Hematopoietic multipotent progenitor cell (in vitro differentiated cells): Measurements from ENCODE around the gene MIDN. TPM values are rescaled to one million over a fixed set of nuclear protein-coding genes. Genes with fewer than 3 reads are reported as not detected.

Experiments
- DNase-seq, 3 donors: peaks; one replicate each; pipeline ENCODE4 v3.0.0-alpha.2; 2011 to 2015; ENCODE audit warnings: low read depth in 2 of 3, low spot score in 2 of 3
- total RNA-seq: library from RNA; depleted of rRNA; stranded (reverse); fragments of >200 nt; gene quantifications from one replicate; pipeline ENCODE4 v1.2.3, GENCODE V29; 2012

Gene MIDN
- total RNA-seq, 1 donor: 64.9 TPM

- DNase-seq: no peak
Observed at GRCh38 chr19:1256646-1257474, 8.5 kb downstream of the MIDN start.

DNA sequence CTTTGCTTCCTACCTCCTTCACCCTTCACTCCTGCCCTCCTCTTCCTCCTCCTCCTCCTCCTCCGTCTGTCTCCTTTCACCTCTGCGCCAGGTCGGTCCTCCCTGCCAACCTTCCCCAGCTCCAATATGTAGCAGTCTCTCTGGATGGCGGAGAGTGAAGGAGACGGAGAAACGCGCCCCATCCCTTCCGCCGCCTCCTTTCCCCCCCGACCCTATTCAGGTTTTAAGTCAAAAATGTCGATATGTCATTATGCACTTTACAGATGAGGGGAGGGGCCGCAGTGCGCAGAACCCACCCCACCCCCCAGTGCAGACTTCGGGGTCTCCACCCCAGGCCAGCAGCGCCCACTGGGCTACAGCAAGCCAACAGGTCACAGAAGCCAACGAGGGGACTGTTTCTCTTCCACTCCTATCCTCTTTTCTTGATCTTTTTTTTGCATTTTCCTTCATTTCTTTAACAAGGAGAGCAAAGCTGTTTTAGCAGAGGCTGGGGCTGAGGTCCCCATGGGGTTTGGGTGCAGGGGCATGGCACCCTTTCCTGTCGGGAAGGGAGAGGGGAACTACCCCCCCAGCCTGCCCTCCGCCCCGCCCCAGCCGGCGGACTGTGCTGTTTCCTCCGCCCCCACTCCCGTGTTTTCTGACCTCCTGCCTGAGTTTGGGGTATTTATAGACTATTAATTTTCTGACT, 9.2 kb downstream of the MIDN start:
- no peak for DNase-seq

DNA sequence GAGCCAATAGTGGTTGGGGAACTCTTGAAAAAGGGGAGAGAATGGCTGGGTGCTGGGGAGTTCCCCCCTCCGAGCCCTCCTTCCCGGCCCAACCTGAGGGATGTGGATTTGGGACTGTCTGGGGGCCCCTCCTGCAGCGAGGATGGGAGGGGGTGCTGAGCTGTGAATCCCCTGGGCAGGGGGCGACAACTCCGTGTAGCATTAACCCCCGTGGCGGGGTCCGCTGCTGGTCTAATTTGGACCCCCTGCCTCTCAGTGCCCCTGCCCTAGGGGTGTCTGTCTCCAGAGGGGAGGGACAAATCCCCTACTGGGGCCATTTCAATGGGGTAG, 9.7 kb downstream of the MIDN start:
- DNase-seq: no peak

DNA sequence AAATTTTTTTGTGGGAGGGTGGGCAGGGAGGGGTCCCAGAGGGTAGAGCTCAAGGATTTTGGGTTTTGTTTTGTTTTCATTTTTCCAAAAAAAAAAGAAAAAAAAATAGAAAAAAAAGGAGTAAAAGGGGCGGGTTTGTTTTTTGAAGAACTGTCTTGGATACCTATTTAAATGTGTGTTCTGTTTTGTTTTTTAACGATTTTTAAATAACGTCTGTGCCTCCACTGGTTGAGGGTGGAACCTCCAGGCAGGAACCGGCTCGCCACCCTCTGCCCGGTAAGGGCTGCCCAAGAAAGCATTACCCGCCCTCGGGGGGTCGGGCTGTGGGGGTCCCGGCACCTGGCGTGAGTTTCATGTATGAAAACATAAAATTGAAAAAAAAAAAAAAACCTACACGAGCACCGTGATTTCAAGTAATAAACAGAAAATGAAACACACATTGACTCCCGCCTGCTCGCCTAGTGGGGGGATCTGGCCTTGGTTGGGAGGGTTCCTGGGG, 10.4 kb downstream of the MIDN start:
- no peak for DNase-seq

GRCh38 chr19:1259206-1259875, 11.0 kb downstream of the MIDN start:
- DNase-seq: peak in 2 of 3 donors; percentile 56 to 68

- peak in 2 of 3 donors; percentile 51 to 57 for DNase-seq
Observed at GRCh38 chr19:1259876-1260748, 11.7 kb downstream of the MIDN start.

DNA sequence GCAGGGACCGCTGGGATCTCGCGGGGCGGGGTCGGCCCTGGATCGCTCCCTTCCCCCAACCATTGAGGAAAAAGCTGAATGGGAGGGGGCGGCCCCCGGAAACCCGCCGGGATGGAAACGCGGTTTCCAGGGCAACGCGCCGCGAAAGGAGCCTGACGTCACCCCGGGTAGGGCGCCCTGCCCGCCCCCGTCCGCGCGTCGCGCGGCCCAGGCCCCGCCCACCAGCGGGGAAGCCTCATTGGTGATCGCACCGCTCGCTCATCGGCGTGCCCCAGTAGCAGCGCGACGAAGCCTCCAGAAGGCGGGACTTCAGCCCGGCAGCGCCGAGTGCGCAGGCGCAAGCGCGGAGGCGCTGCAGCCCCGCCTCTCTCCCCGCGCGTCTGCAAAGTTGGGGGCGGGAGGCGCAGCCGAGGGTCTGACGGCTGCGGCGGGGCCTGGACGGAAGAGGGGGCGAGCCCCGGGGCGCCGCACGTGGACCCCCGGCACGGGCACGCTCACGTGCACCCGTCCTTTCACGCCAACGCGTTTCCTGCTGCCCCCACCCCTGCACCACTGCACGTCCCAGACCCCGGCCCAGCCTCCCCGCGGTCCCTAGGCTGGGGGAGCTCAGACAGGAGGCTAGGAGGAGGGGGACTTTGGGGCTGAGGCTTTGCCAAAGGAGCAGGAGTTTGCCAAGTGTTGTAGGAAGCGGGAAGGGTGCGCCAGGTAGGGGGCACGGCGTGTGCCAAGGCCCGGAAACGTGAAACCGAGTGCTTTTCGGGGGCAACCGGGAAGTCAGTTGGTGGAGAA, 12.6 kb downstream of the MIDN start:
- peak; percentile 95 to 97 (median 96) for DNase-seq

DNA sequence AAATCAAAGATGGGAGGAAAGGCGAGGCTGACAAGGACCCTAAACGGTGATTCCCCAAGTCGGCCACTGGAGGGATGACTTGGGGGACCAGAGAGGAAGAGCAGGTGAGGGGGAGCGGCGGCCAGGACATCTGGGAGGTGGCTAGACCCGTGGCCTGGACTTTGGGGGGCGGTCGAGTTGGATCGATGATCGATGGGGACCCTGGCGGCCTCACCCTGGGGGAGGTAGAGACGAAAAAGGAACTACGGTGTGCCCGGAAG, 13.1 kb downstream of the MIDN start:
- peak in 2 of 3 donors; percentile 60 to 73 for DNase-seq

GRCh38 chr19:1261798-1262622, 13.6 kb downstream of the MIDN start:
- no peak for DNase-seq

DNA sequence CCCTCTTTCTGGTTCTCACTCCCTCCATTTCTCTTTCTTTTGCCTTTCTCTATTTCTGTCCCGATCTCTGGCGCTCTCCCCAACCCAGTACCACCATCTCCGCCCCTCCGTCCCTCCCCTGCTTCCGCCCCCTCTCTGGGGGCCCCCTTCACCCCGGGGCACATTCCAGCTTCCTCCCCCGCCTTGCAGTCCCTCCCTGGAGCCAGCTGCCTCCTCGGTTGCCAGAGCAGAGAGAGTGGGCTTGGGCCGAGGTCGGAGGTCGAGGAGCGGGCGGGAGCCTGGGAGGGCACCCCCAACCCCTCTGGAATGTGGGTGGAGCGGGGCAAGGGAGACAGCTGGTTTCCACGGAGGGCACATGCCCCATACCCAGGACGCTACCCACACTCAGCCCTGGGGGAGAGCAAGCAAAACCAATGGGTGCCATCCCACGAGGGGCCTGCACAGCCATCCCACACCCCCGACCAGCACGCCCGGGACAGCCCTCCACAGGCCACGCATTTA, 14.3 kb downstream of the MIDN start:
- DNase-seq: no peak

- no peak for DNase-seq
Observed at GRCh38 chr19:1263188-1263587, 14.8 kb downstream of the MIDN start.

DNA sequence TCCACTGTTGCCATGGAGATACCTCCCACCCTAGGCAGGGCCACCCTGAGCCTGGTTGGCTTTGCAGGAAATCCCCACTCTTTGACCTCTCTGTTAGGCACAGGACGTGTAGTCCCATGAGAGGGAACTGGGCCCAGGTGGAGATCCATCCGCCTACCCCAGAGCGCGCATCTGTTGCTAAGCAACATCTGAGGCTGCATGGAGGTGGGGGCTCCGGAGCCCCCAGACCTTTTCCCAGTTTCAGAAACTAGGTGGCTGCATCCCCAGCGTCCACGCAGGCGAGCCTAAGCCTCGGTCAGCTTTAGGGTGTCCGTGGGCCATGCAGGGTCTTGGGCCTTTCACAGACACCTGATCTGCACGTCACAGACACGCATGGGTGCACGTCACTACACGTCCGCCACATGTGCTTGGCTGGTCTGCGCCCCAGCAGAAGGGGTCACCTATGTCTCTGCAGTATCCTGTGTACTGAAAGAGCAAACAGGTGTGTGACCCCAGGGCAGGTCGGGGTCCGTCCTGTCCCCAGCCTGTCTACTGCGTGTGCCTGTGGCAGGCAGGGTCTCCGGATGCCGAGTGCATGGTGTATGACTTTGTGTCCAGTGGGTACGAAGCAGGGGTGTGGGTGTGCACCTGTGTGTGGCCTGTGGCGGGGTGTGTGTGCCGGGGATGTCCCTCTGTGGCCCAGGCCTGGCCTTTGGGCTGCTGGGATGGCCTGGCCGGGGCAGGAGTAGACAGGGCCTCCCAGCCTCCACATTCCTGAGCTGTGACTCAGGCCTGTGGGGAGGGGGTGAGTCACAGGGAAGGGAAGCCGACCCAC, 16.6 kb downstream of the MIDN start:
- no peak for DNase-seq

DNA sequence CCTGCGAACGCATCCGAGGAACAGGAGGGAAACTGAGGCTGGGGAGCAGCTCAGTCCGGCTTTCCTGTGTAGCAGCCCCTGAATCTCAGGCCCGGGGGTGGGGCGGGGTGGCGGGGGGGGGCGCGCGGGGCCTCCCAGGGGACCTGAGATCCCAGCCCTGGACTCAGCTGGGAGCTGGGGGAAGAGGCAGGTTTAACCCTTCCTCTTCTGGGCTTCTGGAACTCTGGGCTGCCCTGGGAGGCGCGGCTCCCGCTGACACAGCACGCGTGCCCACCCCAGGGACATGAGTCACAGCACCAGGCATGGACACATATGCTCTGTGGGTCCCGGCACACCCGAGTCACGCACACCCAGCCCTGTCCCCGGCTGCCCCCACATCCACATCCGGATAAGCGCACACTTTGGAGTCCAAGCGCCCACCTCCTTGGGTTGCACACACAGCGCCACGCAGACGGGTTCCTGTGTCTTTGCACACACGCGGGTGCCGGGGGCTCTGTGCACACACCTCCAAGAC, 17.3 kb downstream of the MIDN start:
- DNase-seq: peak in 2 of 3 donors; percentile 56 to 86

DNA sequence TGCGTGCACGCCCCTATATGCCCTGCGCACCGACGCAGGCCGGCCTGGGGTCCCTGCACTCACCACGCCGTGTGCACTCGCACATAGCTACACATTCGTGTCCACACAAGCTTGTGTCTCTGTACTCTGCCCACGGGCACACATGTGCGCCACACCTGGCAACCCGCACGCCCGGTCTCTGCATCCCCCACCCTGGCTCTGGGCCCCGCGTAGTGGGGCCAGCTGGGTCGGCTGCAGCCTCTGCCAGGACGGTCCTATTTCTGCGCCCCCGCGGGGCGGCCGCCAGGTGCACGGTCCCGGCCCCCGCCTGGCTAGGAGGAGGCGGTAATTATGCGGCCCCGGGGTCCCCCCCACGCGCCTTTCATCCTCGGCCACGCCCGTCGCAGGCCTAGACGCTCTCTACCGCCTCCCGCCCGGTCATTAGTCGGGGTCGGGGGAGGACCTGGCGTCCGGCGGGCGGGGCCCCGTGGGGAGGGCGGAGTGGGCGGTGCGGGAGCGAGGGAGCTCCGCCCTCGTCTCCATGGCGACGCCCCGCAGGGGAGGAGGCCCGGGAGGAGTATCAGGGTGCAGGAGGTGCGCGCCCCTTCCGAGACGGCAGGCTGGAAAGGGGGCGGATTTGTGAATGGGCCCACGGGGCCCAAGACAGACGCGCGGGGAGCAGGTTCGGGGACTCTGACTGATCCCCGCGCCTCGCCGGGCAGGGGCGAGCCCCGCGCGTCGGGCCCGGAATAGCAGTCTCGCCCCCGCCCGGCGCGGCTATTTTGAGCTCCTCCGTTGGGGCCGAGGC, 17.9 kb downstream of the MIDN start:
- peak; percentile 70 to 72 (median 70) for DNase-seq

DNA sequence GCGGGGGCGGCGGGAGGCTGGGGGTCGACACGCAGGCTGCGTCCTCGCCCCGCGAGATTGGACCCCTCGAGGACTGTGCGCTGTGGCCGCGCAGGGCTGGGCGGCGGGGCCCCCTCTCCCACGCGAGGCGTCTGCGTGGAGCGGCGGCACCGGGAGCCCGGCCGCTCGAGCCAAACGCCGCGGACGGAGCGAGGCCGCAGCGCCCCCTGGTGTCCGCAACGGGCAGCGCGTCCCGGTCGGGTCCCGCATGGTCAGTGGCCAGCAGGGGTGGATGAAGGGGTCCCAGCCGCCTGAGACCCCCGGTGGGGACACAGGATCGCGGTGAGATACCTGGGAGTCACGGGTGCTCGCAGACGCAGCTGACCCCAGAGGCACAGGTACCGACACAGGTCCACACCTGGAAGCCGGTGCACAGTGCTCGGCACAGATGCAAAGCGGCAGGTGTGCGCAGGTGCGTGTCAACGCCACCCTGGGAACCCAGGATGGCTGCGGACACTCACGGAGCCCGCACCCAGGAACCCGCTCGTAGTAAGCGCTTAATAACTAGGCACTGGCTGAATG, 18.6 kb downstream of the MIDN start:
- DNase-seq: peak in 2 of 3 donors; percentile 57 to 73

GRCh38 chr19:1267477-1268225, 19.3 kb downstream of the MIDN start:
- DNase-seq: no peak
